HTR-8/SVneo (cell line): ENCODE data around the gene ZNF74.
A peak's percentile ranks its signal among the peaks of the same experiment; 100 is the strongest.
"Not testable (repeated sequence)": the region's sequence is repeated elsewhere in the genome, so short reads cannot be mapped to it uniquely, and the experiment has no call there.

Experiments used
- DNase-seq: peaks from one replicate; pipeline ENCODE4 v3.0.0; 2011; ENCODE audit warnings: low spot score, mixed read lengths; ENCODE audit not compliant: insufficient read length
- FAIRE-seq: peaks from 2 replicates; lab custom pipeline; 2011; peaks lifted over from hg19 to GRCh38; lab: Jason Lieb, UNC

Gene ZNF74

DNA sequence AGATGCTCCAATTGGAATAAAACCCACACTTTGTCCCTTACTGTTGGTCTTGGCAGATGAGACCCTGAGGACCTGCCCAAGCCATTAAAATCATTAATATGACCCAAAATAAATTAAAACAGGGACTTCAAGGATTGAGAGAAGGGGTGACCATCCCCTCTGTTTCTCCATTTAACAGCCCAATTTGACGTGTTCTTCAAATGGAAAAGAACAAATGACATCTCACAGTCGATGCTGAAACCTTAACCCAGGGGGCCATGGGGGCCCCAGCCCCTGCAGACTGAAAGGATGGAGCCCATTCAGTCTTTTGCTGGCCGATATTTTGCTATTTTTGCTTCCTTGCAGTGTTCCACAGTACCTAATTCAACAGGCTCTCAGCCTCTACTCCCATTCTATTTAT lies 20.5 kb downstream of the ZNF74 start:
- FAIRE-seq (no peak), DNase-seq (no peak)

DNA sequence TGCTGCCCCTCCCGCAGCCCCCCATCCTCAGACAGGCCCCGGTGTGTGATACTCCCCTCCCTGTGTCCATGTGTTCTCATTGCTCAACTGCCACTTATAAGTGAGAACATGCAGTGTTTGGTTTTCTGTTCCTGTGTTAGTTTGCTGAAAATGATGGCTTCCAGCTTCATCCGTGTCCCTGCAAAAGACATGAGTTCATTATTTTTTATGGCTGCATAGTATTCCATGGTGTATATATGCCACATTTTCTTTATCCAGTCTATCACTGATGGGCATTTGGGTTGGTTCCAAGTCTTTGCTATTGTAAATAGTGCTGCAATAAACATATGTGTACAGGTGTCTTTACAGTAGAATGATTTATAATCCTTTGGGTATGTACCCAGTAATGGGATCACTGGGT lies 21.3 kb downstream of the ZNF74 start:
- FAIRE-seq, DNase-seq: not testable (repeated sequence)

DNA sequence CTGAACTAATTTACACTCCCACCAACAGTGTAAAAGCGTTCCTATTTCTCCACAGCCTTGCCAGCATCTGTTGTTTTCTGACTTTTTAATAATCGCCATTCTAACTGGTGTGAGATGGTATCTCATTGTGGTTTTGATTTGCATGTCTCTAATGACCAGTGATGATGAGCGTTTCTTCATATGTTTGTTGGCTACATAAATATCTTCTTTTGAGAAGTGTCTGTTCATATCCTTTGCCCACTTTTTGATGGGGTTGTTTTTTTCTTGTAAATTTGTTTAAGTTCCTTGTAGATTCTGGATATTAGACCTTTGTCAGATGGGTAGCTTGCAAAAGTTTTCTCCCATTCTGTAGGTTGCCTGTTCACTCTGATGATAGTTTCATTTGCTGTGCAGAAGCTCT lies 21.7 kb downstream of the ZNF74 start:
- not testable (repeated sequence) for FAIRE-seq, DNase-seq

DNA sequence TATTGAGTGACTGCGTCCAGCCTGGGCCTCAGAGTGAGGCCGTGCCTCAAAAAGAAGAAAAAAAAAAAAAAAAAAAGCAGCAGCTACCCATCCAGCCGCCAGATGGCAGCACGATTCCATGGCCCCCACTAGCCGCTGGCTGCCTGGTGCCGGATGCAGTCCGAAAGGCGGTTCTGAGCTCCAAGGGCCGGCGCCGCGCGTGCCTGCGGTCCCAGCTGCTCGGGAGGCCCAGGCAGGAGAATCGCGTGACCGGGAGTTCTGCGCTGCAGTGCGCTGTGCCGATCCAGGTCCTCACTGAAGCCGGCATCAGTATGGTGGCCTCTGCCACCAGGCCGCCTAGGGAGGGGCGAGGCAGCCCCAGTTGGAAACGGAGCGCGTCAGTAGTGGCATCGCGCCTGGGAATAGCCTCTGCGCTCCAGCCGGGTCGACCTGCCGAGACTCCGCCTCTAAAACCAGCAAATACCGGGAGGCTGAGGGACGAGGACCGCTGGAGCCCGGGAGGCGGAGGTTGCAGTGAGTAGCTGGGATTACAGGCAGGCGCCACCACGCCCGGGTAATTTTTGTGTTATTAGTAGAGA lies 24.3 kb downstream of the ZNF74 start:
- peak; percentile 74 for DNase-seq
- peak; percentile 64 for FAIRE-seq

DNA sequence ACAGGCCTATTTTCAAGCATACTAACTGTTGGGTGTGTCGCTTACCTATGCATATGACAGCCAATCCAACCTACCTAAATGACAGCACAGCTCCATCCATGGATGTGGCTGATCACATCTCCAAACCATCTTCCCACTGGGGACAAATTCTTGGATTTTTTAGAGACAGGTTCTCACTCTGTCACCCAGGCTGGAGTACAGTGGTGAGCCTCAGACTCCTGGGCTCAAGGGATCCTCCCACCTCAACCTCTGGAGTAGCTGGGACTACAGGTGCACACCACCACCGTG lies 25.7 kb downstream of the ZNF74 start:
- FAIRE-seq (no peak), DNase-seq (no peak)

DNA sequence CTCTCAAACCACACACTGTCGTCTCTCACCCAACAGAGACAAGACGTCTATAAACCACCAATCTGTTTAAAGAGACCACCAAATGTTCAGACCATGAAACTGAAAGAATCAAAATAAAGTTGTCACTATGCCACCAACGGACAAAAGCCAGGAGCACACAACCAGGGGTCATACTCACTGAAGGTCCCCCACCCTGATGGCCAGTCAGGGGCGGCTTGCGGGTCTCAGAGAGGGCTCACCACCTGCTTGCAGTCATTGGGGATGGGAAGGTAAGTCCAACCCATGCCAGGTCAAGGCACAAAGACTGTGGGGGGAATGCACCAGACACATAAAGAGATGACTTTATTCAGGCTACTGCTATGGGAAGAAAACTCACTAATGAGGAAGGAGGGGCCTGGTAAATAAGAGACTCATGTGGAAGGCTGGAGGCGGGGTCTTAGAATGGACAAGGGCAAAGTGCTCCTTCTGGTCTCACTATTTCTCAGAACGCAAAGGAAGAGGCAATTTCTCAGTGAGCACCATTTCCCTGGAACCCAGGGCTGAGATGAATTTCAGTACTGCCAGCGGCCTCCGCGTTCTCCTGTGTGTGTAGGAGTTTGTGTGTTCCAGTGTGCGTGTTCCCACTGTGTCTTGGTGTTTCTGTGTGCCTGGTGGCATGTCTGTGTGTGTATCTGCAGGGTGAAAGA lies 26.3 kb downstream of the ZNF74 start:
- no peak for DNase-seq
- no peak for FAIRE-seq

DNA sequence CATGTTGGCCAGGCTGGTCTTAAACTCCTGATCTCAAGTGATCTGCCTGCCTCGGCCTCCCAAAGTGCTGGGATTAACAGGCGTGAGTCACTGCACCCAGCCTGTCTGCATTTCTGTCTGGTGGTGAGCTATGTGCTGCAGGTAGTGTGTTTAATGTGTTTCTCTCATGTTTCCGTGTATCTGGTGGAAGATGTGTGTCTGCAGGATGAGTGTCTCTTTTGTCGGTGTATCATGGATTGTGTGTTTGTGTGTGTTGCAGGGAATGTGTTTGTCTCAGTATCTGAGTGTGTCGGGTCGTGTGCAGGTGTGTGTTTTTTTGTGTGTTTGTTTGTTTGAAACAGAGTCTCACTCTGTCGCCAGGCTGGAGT lies 27.5 kb downstream of the ZNF74 start:
- DNase-seq (no peak), FAIRE-seq (no peak)

DNA sequence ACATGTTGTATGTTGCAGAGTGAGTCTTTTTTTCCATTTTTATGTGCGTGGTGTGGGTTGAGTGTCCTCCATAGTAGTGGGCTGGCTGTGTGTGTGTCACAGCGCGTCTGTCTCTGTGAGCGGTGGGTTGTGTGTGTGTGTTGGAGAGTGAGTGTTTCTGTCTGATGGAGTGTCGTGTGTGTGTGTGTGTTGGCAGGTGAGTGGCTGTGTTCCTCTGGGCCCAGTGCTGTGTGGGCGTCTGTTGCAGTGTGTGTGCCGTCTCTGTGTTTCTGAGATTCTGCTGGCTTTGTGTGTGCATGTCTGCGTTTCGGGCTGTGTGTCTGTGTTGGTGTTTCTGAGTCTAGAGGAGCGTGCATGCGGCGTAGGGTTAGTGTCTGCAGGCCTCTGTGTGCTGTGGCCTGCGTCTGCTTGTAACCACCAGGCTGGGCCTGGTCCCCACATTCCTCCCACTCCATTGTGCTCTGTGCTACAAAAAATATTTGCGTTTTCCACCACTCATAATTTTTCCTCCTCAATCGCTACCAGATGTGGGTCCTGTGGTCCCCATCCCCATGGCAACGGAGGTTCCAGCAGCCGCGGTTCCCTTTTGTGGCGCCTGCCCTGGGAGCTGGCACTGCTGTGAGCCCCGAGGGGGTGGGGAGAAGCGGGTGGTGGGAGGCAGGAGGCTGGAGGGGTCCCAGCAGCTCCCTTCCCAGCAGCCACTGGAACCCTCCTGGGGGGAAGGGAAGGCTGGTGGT lies 28.5 kb downstream of the ZNF74 start:
- FAIRE-seq, result peak; percentile 48
- DNase-seq, result no peak

DNA sequence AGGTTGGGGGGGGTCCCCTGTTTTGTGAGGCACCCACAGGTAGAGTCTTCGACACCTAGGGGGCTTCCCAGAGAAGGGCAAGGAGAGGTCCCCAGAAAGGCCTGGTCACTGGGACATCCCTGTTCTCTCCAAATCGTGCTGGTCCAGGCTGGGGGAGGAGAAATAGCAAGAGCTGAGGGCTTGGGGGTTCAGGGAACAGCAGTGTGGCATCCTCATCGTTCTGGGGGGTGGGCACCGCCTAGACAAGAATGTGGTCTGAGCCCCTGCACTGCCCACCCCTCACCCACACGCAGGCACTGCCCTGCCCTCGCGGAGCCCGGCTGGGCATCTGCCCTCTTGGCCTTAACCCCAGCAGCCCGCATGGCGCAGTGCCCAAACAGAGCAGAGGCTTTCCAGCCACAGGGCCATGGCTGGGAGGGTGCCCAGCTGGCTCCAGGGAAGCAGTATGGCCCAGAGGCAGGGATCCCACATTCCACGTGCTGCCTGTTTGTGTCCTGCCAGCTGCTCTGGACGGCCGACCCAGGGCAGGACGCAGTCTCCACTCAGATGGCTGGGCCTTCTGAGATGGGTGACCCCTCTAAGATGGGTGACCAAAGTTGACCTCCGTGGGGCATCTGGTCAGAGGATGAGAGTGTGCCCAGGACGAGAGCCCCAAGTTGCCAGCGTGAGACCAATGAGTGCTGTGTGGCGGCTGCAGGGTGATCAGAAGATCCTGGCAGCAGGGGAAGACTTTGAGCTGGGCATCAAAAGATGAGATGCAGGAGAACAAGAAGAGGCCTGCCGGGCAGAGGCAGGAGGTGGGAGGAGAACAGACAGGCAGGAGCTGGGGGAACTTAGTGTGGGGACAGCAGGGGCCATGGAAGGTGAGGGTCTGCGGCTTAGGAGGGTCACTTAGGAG lies 29.3 kb downstream of the ZNF74 start:
- FAIRE-seq (no peak), DNase-seq (no peak)

DNA sequence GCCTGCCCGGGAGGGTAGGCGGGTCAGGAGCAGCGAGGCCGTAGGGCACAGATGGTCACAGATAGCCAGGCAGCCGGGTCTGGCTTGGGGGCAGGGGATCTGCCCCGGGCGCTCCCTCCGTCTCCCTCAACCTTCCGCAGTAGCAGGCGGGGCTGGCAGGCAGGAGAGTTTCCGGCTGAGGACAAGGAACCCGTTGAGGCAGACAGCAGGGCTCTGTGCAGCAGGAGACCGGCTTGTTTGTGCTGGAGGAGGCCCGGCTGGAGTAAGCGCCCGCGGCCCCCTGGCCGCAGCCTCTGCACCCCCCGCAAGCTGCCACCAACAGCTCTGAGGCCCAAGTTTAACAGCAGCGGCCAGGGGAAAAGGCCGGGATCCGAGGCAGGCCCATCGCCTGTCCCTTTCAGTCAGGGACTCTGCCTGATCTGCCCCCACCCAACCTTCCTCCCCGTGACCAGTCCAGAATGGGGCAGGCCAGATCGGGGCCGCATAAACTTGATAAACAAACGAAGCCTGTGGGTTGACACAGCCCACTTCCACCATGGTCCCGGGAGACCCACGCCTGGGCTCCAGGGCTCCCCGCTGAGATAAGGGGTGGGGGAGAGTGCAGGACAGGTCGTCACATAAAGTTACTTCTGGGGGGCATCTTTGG lies 30.1 kb downstream of the ZNF74 start:
- FAIRE-seq (no peak), DNase-seq (no peak)

DNA sequence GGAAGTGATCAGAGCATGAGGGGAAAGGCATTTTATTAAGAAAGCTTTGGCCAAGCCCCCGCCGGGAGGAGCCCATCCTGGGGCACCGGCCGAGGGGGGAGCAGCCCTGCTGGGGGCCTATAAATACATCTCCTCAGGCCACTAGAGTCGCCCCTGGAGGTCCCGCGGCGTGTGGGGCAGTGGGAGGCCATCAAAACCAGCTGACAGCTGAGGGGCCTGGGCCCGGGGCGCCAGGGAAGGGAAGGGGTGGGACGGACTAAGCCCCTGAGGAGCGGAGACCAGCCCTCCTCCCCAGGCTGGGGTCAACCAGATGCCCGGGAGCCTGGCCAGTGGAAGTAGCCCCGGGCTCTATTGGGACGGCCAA lies 30.6 kb downstream of the ZNF74 start:
- no peak for DNase-seq
- no peak for FAIRE-seq

DNA sequence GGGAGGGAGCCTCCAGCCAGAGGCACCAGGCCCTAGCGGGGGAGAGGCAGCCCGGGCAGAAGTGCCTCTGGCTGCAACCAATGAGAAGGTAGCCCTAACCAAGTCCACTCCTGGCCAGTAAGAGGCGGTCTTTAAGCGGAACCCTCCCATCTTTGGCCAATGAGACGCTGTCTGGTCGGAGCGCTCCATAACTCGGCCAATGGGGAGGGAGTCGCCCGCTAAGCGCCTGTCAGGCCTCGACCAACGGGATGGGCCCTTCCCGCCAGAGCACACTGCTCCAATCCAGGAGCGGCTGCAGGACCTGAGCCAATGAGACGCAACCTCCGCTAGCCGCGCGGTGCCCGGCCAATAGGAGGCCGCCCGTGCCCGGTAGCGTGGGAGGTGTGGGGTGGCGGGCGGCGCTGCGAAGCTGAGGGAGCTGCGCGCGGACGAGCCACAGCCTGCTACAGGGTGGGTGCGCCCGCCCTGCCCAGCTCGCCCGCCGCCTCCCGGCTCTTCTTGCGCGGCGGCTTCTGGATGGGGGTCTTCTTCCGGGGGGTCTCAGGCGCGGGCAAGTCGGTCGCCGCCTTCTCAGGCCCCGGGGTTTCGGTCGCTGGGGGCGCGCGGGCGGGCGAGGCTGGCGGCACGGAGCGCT lies 31.1 kb downstream of the ZNF74 start:
- no peak for DNase-seq
- FAIRE-seq, result no peak

DNA sequence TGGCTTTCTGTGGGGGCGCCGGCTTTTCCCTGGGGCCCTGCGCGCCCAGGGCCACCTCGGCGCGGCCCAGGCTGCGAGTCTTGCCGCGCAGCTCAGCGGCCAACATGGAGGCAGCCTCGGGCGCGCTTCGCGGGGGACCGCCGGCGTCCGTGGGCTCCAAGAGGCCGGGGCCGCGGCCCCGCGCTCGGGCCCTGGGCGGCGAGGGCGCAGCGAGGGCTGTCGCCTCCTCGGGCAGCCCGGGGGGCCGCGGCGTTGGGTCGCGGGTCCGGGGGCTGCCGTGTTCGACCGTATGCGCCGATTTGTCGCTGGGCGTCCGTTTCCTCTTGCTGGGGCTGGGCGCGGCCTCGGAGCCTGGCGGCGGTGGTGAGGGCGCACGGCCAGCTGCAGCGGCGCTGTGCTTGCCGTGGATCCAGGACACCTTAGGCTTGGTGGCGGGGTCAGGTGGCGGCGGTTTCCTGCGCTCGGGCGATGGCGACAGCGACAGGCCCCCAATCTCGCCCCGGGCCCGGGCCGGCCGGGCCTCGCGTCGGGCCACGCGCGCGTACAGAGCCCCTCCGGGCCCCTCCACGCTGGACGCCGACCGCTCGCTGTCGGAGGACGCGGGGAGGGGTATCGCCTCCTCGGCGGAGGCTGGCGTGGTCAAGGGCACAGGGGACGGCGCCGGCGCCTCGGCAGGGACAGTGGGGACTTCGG lies 31.8 kb downstream of the ZNF74 start:
- FAIRE-seq (no peak), DNase-seq (no peak)

DNA sequence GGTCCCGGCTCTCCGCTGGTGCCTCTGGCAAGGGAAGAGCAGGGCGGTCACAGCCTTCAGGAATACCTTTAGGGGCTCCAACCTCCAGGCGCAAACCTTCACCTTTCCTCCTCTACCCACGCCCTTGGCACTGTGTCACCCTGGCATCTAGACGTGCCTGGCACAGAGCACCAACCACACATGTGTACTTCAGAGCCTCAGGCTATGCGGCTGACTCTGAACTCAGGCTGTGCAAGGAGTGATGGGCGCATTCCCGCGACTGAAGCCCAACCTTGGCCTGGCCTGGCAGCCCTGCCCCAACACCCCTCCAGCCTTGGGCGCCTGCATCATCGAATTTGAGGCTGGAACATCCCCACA lies 32.3 kb downstream of the ZNF74 start:
- FAIRE-seq, result no peak
- DNase-seq, result no peak

DNA sequence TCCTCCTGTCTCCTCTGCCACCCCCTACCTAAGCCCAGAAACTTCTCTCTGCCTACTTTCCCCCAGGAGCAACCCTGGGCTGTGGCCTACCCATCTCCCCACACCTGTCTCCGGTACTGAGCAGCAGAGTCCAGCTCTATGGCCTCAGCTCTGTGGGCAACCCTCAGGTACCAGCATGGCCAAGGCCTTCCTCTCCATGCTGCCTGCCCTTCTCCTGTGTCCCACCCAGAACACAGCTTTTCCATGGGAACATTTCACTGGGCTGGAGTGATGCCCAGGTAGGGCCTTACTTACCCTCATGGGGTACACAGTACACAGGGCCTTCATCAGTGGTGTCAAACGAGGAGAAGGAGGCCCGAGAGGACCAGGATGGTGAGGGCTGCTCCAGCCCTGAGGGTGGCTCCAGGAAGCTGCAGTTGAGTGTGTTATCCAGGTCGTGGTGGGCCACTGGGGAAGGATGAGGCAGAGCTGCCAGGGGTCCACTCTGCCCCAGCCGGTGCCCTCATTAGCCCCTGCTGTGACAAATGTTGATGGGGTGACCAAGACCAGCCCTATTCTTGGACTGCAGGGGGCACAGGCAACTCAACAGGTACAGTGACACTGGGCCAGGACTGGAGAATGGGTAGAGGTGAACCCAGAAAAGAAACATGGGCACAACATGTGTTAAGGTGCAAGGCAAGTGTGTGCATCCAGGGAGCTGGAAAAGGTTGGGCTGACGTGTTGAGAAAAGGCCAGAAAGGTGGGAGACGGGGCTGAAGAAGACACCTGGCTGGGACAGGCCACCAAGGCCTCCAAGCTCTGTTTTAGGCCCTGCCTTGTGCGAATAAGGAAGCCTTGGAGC lies 33.4 kb downstream of the ZNF74 start:
- no peak for FAIRE-seq
- no peak for DNase-seq

DNA sequence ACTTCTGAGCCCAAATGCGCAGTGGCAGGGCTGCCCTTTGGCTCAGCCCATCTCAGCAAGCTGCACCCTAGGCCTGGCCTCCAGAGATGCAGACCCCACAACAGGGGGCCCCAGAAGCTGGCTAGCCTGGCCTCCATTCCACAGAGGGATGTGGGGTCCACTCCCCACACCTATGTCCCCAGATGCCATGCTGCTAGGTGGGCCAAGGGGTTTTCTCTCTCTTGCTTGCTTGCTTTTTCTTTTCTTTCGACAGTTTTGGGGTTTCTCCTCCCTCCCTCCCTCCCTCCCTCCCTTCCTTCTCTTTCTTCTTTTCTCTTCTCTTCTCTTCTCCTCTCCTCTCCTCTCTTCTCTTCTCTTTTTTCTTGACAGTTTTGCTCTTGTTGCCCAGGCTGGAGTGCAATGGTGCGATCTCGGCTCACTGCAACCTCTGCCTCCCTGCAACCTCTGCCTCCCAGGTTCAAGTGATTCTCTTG lies 34.0 kb downstream of the ZNF74 start:
- DNase-seq (no peak), FAIRE-seq (no peak)

DNA sequence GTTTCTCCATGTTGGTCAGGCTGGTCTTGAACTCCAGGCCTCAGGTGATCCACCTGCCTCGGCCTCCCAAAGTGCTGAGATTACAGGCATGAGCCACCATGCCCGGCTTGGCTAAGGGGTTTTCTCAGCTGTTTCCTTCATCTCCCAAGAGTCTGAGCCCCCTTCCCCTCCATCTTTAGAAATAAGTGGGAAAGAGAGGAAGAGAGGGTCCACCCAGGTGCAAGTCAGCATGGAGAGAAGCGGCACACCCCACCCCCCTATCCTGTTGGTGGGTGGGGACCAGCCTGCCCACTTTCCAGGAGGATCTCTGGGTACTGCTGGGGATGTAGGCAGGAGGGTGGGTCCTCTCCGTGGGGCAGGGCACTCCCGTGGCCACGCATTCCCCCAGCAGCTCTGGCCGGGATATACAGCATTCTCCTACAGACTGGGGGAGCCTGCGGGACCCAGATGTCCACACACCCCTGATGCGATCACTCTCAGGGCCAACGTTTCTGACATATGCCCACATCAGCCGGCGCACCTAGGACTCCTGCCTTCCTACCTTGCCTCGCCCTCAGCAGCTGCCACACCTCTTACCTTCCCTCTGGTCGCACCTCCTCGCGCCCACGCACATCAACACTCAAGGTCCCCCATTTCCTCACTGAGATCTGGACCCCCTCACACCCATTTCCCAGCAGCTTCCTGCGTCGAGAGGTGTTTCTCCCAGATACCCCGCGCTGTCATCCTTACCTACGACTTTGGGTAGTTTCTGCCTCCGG lies 34.7 kb downstream of the ZNF74 start:
- no peak for FAIRE-seq
- DNase-seq, result no peak
